Activated naive CD4-positive, alpha-beta T cell (primary cell): ENCODE measurements around the gene LILRB4.
"Not testable (repeated sequence)": the region's sequence is repeated elsewhere in the genome, so short reads cannot be mapped to it uniquely, and the experiment has no call there.

Experiments used
- DNase-seq, 4 experiments: peaks; one replicate each; lab custom pipeline; 2025; lab: John Stamatoyannopoulos, UW

Gene LILRB4

DNA sequence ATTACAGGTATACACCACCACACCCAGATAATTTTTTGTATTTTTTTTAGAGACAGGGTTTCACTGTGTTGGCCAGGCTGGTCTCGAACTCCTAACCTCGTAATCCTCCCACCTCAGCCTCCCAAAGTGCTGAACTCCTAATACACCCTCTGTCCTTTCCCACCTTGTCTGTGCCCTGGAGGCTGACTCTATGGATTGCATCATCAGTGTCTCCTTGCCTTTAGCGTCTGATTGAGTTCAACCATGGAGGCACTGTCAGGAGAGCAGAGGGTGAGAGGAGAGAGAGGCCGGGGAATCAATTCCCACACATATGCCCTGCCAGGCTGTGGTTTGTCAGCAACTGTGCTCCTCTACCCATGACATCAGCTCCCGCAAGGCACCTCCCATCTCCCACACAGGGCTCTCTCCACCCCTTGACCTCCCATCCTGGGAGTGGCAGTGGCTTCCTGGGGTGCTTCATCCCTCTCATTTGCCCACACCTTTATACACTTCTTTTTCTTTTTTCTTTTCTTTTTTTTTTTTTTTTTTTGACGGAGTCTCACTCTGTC, 12.6 kb upstream of the LILRB4 start:
- no peak for DNase-seq

DNA sequence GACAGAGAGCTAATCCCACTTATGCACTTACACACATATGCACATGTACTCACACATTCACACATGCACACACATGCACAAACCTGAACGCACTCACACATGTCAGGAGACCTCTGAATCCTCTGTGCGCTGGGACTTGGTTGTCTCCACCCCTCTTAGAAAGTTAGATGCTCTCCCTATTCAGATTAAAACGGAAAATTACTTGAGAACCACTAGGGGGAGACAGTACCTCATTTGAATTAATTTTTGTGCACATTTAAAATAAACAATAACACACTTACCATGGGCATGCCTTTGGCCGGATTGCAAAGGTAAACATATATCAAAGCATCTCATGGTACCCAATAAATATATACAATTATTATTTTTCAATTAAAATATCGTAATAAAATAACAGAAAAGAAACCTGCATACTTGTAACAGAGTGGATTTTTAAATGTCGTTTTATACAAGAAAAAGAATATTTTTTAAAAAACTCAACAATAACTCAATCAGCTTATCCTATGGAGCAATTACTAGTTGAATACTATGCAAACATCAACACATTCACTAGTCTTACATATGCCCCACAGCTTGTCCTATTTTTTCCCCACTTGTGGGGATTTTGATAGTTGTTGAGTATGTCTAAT, 9.5 kb upstream of the LILRB4 start:
- DNase-seq, result no peak

DNA sequence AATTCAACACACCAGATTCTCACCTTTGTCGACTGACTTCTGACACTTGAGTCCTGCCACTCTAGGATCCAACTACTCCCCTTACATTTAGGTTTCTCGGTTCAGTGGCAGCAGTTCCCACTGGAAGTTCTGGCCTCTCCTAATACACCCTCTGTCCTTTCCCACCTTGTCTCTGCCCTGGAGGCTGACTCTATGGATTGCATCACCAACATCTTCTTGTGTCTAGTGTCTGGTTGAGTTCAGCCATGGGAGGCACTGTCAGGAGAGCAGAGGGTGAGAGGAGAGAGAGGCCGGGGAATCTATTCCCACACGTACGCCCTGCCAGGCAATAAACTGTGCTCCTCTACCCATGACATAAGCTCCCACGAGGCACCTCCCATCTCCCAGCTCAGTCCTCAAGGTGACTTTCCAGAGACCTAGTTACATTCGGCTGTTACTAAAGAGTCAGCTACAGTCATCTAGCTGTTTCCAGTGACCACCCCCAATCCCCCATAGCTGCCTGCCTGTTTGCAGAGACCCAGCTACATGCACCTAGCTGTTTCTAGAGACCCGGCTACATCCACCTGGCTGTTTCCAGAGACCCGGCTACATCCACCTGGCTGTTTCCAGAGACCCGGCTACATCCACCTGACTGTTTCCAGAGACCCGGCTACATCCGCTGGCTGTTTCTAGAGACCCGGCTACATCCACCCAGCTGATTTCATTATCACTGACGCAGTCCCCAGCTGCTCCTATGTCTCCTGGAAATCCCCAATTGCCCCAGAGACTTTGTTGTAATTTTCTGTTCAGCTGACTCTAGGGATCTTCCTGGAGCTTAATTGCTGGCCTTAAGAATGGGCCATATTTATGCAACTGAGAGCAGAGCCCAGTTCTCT, 8.1 kb upstream of the LILRB4 start:
- DNase-seq, result no peak

DNA sequence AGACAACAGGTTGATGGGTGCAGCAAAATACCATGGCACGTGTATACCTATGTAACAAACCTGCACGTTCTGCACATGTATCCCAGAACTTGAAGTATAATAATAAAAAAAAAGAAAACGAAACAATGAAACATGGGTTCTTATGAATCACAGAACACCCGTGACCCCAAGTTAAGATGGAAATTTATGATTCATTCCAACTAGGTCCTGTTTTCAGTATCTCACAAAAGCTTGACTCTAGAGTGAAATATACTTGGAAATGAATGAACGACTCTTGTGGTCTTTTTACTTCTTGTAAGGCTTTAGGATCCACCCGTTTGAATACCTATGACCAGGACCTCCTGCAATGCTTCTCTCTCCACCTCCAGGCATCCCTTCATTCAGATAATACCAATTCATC, 3.5 kb upstream of the LILRB4 start:
- no peak for DNase-seq

DNA sequence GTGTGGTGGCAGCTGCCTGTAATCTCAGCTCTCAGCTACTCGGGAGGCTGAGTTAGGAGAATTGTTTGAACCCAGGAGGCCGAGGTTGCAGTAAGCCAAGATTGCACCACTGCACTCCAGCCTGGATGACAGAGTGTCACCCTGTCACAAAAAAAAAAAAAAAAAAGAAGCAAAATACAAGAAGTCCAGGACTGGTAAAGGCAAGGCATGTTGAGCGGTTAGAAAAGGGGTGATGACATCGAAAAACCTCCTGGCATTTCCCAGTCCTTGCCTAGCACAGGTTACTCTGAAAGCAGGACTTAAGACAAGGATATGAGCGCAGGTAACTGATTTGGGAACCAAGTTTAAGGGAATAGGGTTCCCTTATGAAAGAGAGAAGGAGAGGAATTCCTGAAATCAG, 2.5 kb upstream of the LILRB4 start:
- DNase-seq, result no peak

DNA sequence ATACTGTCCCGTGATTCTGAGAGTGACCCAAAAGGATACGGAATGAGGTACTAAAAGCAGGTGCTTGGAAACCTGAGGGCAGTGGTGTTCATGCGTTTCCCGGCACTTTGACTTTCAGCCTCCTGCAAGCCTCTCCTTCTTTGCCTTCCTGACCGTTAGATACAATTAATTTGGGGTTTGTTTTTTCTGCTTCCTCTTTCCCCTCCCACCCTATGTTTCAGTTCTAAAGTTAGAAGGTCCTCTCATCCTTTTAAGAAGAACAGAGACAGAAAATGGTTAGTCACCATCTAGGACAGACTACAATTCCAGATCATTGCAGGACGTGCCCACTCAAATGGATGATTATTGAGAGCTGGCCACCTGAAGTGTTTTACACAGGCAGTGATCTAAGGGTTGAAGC, 1.8 kb upstream of the LILRB4 start:
- DNase-seq, result no peak

DNA sequence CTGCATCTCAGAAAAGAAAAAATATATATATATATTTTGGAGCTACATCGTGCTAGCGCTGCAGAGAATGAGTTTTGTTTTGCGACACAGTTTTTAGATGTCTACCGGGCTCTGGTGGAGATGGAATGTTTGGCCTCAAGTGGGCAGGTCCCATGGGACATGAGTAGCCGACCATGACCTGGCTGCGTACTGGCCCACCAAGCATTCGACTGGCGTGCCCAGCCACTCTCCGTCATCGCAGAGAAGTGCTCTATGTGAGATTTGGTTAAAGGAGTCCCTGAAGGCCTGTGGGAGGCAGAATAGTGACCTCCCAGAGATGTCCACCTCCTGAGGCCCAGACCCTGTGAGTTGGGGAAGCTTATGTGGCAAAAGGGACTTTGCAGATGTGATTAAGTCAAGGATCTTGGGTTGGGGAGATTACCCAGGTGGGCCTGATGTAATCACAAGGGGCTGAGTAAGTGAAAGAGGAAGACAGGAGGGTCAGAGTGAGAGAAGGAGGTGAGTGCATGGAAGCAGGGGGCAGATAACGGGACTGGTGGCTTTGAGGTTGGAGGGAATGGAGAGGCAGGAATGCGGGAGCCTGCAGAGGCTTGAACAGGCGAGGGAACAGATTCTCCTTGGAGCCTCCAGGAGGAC, 821 bp upstream of the LILRB4 start:
- no peak for DNase-seq

DNA sequence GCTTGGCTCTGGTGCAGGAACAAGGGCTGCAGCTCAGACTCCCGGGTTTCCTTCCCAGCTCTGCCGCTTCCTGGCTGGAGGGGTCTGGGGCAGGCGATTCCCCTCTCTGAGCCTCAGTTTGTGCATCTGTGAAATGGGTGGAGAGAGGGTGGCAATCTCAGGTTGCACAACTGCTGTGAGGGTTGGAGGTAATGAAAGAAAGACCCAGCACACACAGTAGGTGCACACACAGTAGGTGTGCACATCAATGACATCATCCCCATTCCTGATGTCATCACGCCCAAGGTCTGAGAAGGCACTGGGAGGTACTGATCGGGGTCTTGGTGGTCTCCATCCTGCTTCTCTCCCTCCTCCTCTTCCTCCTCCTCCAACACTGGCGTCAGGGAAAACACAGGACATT, 2.7 kb downstream of the LILRB4 start:
- DNase-seq, result no peak

DNA sequence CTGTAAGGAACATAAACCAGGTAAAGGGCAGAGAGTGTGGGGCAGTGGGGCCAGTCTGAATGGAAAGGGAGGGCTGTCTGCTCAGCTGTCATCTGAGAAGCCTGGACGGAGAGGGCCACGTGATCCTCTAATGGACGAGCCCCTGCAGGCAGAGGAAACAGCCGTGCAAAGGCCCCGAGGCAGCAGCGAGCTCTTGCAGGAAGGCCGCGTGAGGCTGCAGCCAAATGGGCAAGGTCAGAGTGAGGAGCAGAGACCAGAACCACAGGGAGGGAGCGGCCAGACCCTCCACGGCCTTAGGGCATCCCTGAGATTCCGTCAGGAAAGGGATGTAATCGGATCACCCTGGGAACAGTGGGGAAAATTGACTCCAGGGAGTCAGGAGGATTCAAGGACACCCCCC, 4.4 kb downstream of the LILRB4 start:
- no peak for DNase-seq

DNA sequence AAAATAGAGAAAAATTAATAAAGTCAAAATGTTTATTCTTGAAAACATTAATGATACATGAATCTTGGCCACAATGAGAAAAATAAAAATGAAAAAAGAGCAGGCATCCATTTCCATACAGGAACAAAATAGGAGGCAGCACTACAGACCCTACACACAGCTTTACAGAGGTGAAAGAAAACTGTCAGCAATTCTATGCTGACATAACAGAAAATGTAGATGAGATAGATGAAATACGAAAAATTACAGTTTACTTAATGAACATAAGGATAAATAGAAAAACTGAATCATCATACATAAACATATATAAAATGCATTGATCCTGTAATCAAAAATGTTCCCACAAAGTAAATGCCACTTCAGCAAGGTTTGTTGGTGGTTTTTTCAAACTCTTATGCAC, 5.6 kb downstream of the LILRB4 start:
- no peak for DNase-seq

DNA sequence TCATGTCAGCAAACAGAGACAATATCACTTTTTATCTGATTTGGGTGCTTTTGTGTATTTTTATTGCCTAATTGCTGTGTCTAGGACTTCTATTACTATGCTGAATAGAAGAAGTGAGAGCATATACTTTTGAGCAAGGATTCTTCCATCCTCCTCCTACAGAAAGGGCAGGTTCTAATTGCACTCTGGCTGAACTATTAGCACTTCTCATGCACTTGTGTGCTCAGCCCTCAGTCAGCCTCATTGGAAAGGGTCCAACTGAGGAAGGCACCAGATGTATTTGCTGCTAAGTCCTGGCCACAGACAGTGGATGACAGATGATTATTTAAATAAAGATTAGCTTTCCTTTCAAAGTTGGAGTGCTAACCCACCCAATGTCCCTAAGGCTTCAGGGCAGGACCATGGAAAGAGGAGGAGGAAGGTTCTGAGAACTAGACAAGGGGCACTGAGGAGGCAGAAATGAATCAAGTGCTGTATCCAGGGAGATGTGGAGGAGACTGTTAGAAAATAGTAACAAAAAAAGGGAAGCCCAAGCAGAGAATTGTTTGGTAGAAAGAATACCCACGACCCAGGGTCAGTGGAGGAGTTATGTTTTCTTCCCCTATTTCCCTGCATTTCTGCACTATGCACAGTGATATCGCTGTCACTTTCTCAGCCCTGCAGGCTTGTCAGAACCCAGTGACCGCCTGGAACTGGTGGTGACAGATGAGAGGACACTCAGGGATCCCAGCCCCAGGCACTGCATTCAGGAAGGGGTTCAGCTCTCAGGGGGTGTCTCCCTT, 8.0 kb downstream of the LILRB4 start:
- DNase-seq, result no peak

DNA sequence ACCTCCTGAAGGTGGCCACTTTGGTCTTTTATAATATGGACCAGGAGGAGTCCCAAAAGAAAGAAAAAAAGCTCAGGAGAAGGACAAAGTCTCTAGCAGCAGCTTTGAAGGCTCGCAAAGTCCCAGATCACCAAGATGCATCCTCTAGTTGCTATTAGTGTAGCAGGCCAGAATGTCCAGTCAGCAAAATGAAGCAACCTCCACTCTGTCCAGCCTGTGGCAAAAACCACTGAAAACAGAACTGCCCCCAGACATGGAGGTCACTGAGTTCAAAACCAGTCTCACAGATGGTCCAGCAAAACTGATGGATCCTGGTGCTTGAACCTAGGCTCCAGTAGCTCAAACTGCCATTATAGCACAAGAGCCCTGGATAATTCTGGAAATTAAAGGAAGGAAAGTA, 10.4 kb downstream of the LILRB4 start:
- DNase-seq, result no peak

DNA sequence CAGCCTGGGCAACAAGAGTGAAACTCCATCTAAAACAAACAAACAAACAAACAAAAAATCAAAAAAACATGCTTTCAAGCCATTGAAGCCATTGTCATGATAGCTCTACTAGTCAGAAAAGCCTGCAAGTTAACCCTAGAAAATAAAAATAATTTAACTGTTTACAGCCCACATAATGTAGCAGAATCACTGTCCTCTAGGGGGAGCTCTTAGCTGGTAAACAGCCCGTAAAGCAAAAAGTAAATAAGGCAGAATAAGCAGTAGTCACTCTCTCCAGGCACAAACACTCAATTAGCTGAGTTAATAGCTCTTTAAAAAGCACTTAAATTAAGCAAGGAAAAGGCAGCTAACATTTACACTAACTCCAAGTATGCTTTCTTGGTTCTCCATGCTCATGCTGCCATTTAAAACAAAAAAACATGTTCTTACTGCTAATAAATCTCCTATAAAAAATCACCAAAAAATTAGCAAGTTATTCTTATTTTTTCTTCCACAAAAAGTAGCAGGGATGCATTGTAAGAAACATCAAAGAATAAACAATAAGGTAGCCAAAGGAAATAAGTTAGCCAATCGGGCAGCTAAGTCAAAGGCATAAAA, 11.3 kb downstream of the LILRB4 start:
- DNase-seq, result no peak

DNA sequence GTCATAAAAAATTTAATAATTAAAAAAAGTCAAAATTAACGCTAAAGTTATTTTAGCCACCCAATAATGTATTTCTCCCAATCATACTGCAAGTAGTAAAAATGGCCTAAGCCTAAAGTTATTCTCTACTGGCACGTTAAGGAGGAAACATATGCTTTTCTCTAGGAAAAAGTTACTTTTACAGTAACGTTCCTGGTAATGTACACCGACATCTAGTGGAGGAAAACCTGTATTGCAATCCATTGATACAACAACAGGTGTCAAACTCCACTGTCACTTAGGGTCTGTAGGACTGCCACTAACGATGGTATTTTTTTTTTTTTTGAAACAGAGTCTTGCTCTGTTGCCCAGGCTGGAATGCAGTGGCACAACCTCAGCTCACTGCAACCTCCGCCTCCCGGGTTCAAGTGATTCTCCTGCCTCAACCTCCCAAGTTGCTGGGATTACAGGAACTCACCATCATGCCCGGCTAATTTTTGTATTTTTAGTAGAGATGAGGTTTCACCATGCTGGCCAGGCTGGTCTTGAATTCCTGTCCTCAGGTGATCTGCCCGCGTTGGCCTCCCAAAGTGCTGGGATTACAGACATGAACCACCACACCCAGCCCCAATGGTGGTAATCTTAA, 13.5 kb downstream of the LILRB4 start:
- DNase-seq, result not testable (repeated sequence)

DNA sequence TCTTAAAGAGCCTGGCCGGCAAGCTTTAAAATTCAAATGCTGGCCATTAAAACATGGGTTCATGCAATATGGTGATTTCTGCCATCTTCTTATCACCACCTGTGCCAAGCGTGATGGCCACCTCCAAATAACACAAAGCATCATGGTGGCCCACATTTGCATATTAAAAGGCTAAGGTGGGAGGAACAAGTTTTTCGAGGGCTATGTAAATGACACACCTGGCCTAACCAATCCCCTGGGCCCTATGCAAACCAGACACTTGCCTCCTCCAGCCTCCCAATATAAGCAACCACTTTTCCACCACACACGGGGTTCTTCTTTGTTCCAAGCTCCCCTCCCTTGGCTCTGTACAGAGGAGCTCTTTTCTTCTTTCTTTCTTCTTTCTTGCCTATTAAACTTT, 14.4 kb downstream of the LILRB4 start:
- DNase-seq, result no peak

DNA sequence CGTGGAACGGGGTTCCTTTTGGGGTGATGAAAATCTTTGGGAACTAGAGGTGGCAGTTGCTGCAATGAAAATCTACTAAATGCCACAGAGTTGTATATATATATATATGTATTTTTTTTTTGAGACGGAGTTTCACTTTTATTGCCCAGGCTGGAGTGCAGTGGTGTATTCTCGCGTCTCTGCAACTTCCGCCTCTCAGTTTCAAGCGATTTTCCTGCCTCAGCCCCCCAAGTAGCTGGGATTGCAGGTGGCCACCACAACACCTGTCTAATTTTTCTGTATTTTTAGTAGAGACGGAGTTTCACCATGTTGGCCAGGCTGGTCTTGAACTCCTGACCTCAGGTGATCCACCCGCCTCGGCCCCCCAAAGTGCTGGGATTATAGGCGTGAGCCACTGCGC, 18.8 kb downstream of the LILRB4 start:
- not testable (repeated sequence) for DNase-seq

DNA sequence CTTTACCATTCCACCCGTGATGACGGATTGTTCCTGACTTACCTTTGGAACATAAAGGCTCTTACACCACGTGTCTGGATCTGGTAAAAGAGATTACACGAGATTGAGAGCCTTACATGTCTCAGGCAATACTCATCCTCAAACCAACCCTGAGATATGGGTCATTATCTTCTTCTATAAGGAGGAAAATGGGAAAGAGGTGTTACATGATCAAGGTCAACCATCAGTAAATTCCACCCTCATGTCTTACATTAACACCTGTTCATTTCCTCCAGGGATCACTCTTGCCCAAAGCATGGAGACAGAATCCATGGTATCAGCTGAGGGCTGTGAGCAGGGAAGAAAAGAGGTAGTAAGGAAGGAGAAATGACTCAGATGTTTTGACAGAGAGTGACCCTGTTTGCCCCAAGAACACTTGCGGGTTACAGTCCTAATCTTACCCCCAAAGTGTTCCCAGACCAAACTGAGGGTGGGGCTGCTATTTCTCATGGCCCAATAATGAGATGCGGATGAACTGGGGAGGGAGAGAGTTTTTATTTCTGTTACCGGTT, 19.6 kb downstream of the LILRB4 start:
- DNase-seq, result no peak

DNA sequence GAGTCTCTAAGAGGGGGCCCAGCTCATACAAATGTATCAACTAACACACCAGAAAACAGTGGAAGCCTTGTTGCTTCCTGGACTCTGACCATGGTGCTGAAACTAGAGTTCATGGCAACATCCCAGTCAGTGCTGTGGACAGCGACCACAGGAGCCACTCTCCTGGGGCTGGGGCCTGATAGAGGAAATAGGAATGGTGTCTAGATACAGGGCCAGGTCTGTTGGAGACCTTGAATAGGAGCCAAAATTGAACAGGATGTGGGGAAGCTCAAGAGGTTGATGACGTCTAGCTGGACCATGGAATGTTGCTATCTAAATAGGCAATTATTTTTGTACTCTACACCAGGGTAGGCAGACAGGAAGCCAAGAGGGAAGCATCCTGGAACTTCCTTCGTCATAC, 21.7 kb downstream of the LILRB4 start:
- no peak for DNase-seq

DNA sequence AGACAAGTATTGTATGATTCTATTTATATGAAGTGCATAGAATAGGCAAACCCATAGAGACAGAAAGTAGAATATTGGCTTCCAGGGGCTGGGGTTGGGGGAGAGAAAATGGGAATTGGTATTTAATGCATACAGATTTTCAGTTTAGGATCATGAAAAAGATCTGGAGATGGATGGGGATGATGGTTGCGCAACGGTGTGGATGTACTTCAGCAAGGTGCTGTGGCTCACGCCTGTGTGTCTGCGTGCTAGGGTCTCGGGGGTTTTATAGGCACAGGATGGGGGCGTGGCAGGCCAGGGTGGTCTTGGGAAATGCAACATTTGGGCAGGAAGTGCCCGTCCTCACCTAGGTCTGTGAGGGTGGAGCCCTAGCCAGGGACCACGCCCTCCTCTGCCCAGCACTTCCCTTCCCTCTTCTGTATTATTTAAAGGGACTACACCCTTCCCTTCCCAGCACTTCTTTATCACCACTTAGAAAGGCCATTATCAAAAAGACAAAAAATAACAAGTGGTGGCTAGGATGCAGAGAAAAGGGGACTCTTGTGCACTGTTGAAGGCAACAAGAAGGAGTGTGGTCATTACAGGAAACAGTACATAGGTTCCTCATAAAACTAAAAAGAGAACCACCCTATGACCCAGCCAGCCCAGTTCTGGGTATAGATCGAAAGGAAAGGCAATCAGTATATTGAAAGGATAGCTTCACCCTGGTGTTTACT, 29.0 kb downstream of the LILRB4 start:
- no peak for DNase-seq

DNA sequence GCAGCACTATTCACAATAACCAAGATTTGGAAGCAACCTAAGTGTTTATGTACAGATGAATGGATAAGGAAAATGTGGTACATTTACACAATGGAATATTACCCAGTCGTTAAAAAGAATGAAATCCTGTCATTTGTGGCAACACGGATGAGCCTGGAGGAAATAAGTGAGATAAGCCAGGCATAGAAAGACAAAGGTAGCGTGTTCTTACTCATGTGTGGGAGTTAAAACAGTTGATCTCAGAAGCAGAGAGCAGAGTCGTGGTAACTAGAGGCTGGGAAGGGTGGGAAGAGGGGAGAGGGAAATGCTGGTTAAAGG, 29.5 kb downstream of the LILRB4 start:
- no peak for DNase-seq

DNA sequence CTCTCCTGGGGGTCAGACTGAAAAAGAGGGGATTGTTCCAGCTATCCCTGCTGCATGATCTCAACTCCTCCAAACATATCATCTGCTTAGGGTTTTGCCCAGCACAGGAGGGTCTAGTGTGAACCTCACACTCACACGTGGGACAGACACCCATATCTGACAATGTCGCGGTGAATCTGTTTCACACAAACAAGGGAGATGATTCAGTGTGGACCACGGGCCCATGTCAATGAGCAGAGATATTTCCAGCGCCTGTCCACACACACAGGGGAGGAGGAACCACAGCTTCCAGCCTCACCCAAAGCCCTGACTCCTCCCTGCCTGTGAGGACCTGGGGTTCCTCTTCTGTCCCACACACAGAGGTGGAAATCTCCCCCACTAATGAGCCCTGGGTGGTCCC, 31.9 kb downstream of the LILRB4 start:
- DNase-seq, result no peak
